ENCODE data around the gene CFL1. TPM values are rescaled to one million over a fixed set of nuclear protein-coding genes. Genes with fewer than 3 reads are reported as not detected.

CFL1 gene
- total RNA-seq, 1 donor from 2014 or later: 947 TPM

- Mint-ChIP-seq H3K27me3 (no peaks in the 10 kb centered on the region), H3K27ac (peak overlapping the region; percentile 43), H3K36me3 (peaks cover 5% of the 10 kb centered on the region), H3K9me3 (no peaks in the 10 kb centered on the region), H3K4me1 (ENCODE audit: unreplicated experiment) (peaks cover 17% of the 10 kb centered on the region), H3K4me3 (peak overlapping the region; percentile 79)
- no peak for DNase-seq (ENCODE audit: extremely low spot score, unreplicated experiment)
- no peak for TF ChIP-seq CTCF (conservative IDR thresholded peaks at IDR 0.05)
Measured at GRCh38 chr11:65883786-65884715, 26.1 kb upstream of the CFL1 start.

GRCh38 chr11:65883058-65883761 lies 25.2 kb upstream of the CFL1 start:
- Mint-ChIP-seq H3K4me1 (ENCODE audit: unreplicated experiment) (peaks cover 13% of the 10 kb centered on the region), H3K36me3 (peaks cover 5% of the 10 kb centered on the region), H3K27ac (no peak overlapping the region), H3K27me3 (no peaks in the 10 kb centered on the region), H3K9me3 (no peaks in the 10 kb centered on the region), H3K4me3 (no peak overlapping the region)
- DNase-seq (ENCODE audit: extremely low spot score, unreplicated experiment): no peak
- no peak for TF ChIP-seq CTCF (conservative IDR thresholded peaks at IDR 0.05)

GRCh38 chr11:65882120-65883057 lies 24.4 kb upstream of the CFL1 start:
- no peaks in the 10 kb centered on the region for H3K9me3 Mint-ChIP-seq
- peak overlapping the region; percentile 53 for H3K27ac Mint-ChIP-seq
- no peak overlapping the region for H3K4me3 Mint-ChIP-seq
- peaks cover 13% of the 10 kb centered on the region for H3K4me1 Mint-ChIP-seq (ENCODE audit: unreplicated experiment)
- peaks cover 5% of the 10 kb centered on the region for H3K36me3 Mint-ChIP-seq
- no peaks in the 10 kb centered on the region for H3K27me3 Mint-ChIP-seq
- DNase-seq (ENCODE audit: extremely low spot score, unreplicated experiment): no peak
- TF ChIP-seq CTCF (conservative IDR thresholded peaks at IDR 0.05): no peak

- H3K4me1 Mint-ChIP-seq (ENCODE audit: unreplicated experiment): peaks cover 5% of the 10 kb centered on the region
- no peaks in the 10 kb centered on the region for H3K27me3 Mint-ChIP-seq
- H3K27ac Mint-ChIP-seq: no peak overlapping the region
- H3K9me3 Mint-ChIP-seq: no peaks in the 10 kb centered on the region
- no peak for TF ChIP-seq CTCF (conservative IDR thresholded peaks at IDR 0.05)
- H3K36me3 Mint-ChIP-seq: peaks cover 5% of the 10 kb centered on the region
- no peak overlapping the region for H3K4me3 Mint-ChIP-seq
- DNase-seq (ENCODE audit: extremely low spot score, unreplicated experiment): no peak
Measured at GRCh38 chr11:65880844-65881421, 23.0 kb upstream of the CFL1 start.

- no peaks in the 10 kb centered on the region for H3K9me3 Mint-ChIP-seq
- no peak overlapping the region for H3K4me3 Mint-ChIP-seq
- peaks cover 5% of the 10 kb centered on the region for H3K36me3 Mint-ChIP-seq
- H3K27me3 Mint-ChIP-seq: no peaks in the 10 kb centered on the region
- no peak overlapping the region for H3K27ac Mint-ChIP-seq
- DNase-seq (ENCODE audit: extremely low spot score, unreplicated experiment): no peak
- peaks cover 5% of the 10 kb centered on the region for H3K4me1 Mint-ChIP-seq (ENCODE audit: unreplicated experiment)
- TF ChIP-seq CTCF (conservative IDR thresholded peaks at IDR 0.05): no peak
Measured at GRCh38 chr11:65880027-65880426, 22.0 kb upstream of the CFL1 start.
